Stimulated activated CD8-positive, alpha-beta memory T cell treated with anti-CD3 and anti-CD28 coated beads, Interleukin-15, amount 100 ng/mL, for 48 hours (primary cell): ENCODE measurements around the gene TIA1.
"Not testable (repeated sequence)": the region's sequence is repeated elsewhere in the genome, so short reads cannot be mapped to it uniquely, and the experiment has no call there.

Source experiments
- DNase-seq, 2 donors: peaks; one replicate each; pipeline ENCODE4 v3.0.0-alpha.2; 2020; ENCODE audit warnings: low read depth in 2 of 2

TIA1 gene, protein sequence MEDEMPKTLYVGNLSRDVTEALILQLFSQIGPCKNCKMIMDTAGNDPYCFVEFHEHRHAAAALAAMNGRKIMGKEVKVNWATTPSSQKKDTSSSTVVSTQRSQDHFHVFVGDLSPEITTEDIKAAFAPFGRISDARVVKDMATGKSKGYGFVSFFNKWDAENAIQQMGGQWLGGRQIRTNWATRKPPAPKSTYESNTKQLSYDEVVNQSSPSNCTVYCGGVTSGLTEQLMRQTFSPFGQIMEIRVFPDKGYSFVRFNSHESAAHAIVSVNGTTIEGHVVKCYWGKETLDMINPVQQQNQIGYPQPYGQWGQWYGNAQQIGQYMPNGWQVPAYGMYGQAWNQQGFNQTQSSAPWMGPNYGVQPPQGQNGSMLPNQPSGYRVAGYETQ

GRCh38 chr2:70248181-70248847, at the start of gene TIA1:
TSS of gene TIA1 (minus strand) at chr2:70248628. CDS start at chr2:70248430, 198 bp downstream.
- peak; percentile 96 for DNase-seq

GRCh38 chr2:70297828-70298227, 49.4 kb upstream of the TIA1 start:
- DNase-seq: not testable (repeated sequence)

- no peak for DNase-seq
Observed at GRCh38 chr2:70283500-70284191, 35.2 kb upstream of the TIA1 start.

GRCh38 chr2:70282439-70282838, 34.0 kb upstream of the TIA1 start:
- no peak for DNase-seq

DNA sequence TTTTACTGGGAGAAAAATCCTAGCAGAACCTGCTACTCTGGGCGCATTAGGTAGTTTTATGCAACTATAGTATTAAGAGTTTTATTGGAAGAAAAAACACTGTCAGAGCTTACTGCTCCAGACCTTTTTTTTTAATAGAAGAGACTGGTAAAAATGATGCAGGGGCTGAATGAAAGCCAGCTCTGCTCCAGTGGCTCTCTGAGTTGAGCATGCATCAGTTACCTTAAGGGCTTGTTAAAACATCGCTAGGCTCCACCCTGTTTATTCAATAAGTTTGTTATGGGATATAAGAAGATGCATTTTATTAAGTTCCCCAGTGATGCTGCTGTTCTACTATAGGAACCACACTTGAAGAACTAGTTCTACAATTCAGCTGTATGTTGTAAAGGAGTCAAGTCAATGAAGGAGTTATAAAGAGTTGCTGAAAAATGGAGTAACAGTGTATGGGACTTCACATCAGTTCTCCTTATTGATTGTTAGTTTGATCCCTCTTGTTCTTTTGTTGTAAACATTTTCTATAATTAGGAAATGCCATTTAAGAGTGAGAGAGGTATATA, 31.9 kb upstream of the TIA1 start:
- no peak for DNase-seq

GRCh38 chr2:70270323-70270722, 21.9 kb upstream of the TIA1 start:
- no peak for DNase-seq

DNA sequence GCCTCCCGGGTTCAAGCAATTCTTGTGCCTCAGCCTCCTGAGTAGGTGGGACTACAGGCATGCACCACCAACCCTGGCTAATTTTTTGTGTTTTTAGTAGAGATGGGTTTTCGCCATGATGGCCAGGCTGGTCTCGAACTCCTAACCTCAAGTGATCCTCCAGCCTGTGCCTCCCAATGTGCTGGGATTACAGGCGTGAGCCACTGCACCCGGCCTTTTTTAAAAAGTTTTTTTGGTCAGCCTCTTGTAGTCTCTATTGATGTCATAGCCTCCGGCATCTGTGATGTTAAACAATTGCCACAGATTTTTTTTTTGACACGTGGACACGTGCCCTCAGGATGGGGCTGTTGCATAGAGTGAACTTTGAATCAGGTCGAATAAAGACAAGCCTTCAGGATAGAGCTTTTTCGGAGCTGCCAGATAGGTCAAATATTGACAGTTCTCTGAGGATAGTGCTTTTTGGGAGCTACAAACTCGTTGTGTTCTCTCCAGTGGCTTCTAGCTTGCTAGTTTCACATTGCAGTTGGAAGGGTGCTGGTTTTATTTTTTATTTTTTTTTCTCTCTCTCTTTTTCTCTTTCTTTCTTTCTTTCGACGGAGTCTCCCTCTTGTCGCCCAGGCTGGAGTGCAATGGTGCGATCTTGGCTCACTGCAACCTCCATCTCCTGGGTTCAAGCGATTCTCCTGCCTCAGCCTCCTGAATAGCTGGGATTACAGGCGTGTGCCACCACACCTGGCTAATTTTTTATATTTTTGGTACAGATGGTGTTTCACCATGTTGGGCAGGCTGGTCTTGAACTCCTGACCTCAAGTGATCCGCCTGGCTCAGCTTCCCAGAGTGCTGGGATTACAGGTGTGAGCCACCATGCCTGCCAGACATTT, 21.2 kb upstream of the TIA1 start:
- DNase-seq: not testable (repeated sequence)

DNA sequence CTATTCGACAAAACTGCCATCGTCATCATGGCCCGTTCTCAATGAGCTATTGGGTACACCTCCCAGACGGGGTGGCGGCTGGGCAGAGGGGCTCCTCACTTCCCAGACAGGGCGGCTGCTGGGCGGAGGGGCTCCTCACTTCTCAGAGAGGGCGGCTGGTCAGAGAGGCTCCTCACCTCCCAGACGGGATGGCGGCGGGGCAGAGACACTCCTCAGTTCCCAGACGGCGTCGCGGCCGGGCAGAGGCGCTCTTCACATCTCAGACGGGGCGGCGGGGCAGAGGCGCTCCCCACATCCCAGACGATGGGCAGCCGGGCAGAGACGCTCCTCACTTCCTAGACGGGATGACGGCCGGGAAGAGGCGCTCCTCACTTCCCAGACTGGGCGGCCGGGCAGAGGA, 18.5 kb upstream of the TIA1 start:
- not testable (repeated sequence) for DNase-seq

DNA sequence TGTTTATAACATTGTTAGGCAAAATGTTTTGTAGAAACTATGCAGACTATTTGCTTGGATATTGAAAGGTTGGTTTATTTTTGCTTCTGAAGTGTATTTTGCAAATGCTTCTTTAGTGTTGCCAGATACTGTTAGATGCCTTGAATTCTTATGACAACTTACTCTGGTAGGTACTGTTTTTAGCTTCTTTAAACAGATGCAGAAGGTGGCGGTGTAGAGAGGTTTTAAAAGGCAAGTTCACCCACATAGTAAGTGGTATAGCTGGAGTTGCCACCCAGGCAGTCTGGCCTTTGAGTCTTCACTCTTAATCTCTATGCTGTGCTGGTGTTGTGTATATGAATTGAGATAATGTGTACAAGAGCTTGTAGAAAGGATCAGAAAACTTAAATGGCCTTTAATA, 13.1 kb upstream of the TIA1 start:
- DNase-seq: no peak

DNA sequence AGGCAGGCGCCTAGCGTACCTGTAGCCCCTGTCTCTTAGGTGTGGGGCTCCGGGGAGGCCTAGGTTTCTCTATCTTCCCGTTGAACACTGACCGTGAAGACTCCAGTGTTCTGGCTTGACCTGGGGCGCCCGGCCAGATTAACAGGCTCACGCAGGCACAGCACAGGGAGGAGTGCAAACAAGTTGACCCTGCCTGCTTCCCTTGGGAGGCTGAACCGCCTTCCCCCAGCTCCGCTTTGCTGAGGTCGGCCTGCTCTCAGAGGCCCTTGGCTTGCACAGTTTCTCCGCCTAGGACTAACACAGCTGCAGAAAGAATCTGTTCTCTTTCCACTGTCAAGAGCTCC, 10.1 kb upstream of the TIA1 start:
- DNase-seq: no peak

GRCh38 chr2:70255637-70256314, 7.3 kb upstream of the TIA1 start:
- DNase-seq: no peak

GRCh38 chr2:70250434-70250833, 2.0 kb upstream of the TIA1 start:
- no peak for DNase-seq

DNA sequence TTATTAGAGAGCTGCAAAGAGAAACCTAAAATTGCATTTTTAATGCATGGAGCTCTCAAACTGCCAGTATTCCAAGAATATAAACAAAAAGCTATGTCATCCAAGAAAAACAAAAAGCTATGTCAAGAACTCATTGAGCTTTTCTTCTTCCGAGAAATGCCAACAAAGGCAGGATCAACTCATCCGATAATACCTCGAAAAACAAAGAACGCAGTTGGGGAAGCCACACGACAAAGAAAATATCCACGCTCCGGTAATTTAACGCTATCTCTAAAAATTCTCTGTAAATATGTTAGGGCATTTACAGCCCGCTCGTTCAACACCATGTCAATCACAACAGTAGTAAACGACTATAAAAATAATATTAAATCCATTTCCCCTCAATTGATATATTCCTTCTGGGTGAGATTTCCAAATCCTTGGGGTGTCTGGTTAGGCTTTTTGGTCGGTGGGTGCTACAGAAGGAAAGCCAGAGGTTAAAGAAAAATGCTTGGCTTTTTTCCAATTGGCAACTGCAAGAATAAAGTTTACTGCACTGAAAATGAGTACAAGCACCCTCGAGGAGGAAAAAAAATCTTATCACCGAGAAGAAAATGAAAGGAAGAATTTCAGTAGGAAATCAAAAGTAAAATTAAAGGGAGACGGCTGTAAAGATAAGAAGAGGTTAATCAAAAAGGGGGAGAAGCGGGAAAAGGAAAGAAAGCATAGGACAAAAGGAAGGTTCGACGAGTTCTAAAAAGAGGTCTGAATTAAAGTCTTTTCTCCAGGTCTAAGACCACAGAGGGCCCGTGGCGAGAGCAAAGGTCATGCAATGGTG, 856 bp downstream of the TIA1 start:
- DNase-seq: no peak

DNA sequence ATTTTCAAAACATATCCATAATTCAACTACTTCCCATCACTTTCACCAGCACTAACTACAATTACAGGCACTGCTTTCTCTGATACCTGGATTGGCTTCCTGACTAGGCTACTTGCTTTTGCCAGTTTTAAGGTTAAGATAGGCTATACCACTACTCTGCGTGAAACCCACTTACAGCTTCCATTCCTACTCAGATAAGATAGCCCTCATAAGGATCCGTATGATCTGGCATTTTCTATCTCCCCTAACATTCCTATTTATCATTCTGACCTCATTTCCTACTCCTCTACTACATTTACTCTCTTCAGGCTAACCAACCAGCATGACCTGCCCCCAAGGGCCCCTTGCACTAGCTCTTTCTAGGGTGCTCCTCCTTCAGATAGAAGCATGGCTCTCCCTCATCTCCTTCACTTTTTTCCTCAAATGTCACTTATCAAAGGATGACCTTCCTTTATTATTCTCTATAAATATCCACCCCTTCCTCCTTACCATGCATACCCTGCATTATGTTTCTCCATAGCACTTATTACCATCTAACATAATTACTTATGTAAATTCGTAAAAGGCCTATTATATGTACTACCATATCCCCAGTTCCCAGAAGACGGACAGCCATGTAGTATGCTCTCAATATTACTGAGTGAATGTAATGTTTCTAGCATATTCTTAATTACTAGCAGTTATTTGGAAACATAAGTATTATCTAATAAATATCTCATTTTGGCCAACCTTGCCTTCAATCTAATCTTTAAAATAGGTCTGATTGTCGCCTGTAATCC, 4.4 kb downstream of the TIA1 start:
- no peak for DNase-seq

DNA sequence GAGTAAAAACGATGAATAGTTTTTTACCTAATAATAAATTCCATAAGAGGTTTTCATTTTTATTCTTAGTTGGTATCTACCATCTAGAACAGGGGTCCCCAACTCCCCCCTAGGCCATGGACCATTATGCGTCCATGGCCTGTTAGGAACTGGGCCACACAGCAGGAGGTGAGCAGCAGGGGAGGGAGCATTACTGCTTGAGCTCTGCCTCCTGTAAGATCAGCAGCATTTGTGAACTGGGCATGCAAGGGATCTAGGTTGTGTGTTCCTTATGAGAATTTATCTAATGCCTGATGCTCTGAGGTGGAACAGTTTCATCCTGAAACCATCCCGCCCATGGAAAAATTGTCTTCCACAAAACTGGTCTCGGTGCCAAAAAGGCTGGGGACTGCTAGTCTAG, 5.9 kb downstream of the TIA1 start:
- DNase-seq: no peak

- no peak for DNase-seq
Observed at GRCh38 chr2:70241340-70241739, 7.1 kb downstream of the TIA1 start.

- no peak for DNase-seq
Observed at GRCh38 chr2:70240599-70240998, 7.8 kb downstream of the TIA1 start.

GRCh38 chr2:70233926-70234325, 14.5 kb downstream of the TIA1 start:
- no peak for DNase-seq

- no peak for DNase-seq
Observed at GRCh38 chr2:70226781-70227180, 21.6 kb downstream of the TIA1 start.
